ENCODE results near the gene HIPK1.
"Not testable (repeated sequence)": the region's sequence is repeated elsewhere in the genome, so short reads cannot be mapped to it uniquely, and the experiment has no call there.

The HIPK1 gene

GRCh38 chr1:113983826-113984225, 54.7 kb downstream of the HIPK1 start:
- DNase-seq: no peak

GRCh38 chr1:113984710-113985109, 55.6 kb downstream of the HIPK1 start:
- no peak for DNase-seq

- DNase-seq: no peak
Observed at GRCh38 chr1:113986802-113987201, 57.7 kb downstream of the HIPK1 start.

GRCh38 chr1:113987259-113987658, 58.1 kb downstream of the HIPK1 start:
- DNase-seq: no peak

GRCh38 chr1:113990530-113990929, 61.4 kb downstream of the HIPK1 start:
- no peak for DNase-seq

- no peak for DNase-seq
Observed at GRCh38 chr1:113990961-113991360, 61.8 kb downstream of the HIPK1 start.

GRCh38 chr1:113991467-113991997, 62.4 kb downstream of the HIPK1 start:
- DNase-seq: no peak

- DNase-seq: no peak
Observed at GRCh38 chr1:113993072-113993471, 63.9 kb downstream of the HIPK1 start.

- DNase-seq: no peak
Observed at GRCh38 chr1:113993766-113994165, 64.6 kb downstream of the HIPK1 start.

- no peak for DNase-seq
Observed at GRCh38 chr1:113995382-113995781, 66.3 kb downstream of the HIPK1 start.

GRCh38 chr1:113998361-113998760, 69.2 kb downstream of the HIPK1 start:
- DNase-seq: peak in 2 of 3 experiments; percentile 7 to 10

GRCh38 chr1:113999233-113999632, 70.1 kb downstream of the HIPK1 start:
- DNase-seq: no peak

- DNase-seq: peak in 1 of 3 experiments; percentile 52
Observed at GRCh38 chr1:113999799-114000198, 70.7 kb downstream of the HIPK1 start.

GRCh38 chr1:114000406-114000805, 71.3 kb downstream of the HIPK1 start:
- DNase-seq: no peak

- no peak for DNase-seq
Observed at GRCh38 chr1:114002492-114003239, 73.5 kb downstream of the HIPK1 start.

GRCh38 chr1:114003431-114003830, 74.3 kb downstream of the HIPK1 start:
- DNase-seq: no peak

- not testable (repeated sequence) for DNase-seq
Observed at GRCh38 chr1:114006825-114007224, 77.7 kb downstream of the HIPK1 start.

- no peak for DNase-seq
Observed at GRCh38 chr1:114008480-114008941, 79.4 kb downstream of the HIPK1 start.

- no peak for DNase-seq
Observed at GRCh38 chr1:114008993-114009392, 79.9 kb downstream of the HIPK1 start.

GRCh38 chr1:114009393-114009792, 80.3 kb downstream of the HIPK1 start:
- no peak for DNase-seq

GRCh38 chr1:114010433-114011184, 81.5 kb downstream of the HIPK1 start:
- DNase-seq: no peak

GRCh38 chr1:114011796-114012195, 82.7 kb downstream of the HIPK1 start:
- no peak for DNase-seq

- DNase-seq: no peak
Observed at GRCh38 chr1:114015075-114015474, 86.0 kb downstream of the HIPK1 start.

GRCh38 chr1:114019724-114020123, 90.6 kb downstream of the HIPK1 start:
- not testable (repeated sequence) for DNase-seq

Measured in NCI-H1417 (cell line).